Astrocyte (in vitro differentiated cells and primary cell): ENCODE data around the gene SST. TPM values are rescaled to one million over a fixed set of nuclear protein-coding genes. Genes with fewer than 3 reads are reported as not detected.

Experiments
- DNase-seq: peaks from one replicate; pipeline ENCODE4 v3.0.0-alpha.2; 2010; ENCODE audit warnings: low read depth
- FAIRE-seq: peaks from 2 replicates; lab custom pipeline; 2011; peaks lifted over from hg19 to GRCh38; lab: Jason Lieb, UNC
- H2AFZ ChIP-seq: 2 replicates; pipeline ENCODE4 v1.6.0; 2012; ENCODE audit warnings: low read depth, low read length, inconsistent platforms
- H3K27ac ChIP-seq: 2 replicates; pipeline ENCODE4 v1.5.1; 2011; ENCODE audit warnings: low read depth, low read length, inconsistent platforms
- H3K27me3 ChIP-seq: 2 replicates; pipeline ENCODE4 v1.6.0; 2011; ENCODE audit warnings: low read length, inconsistent platforms; ENCODE audit not compliant: insufficient read depth
- H3K36me3 ChIP-seq: 2 replicates; pipeline ENCODE4 v1.5.1; 2011; ENCODE audit warnings: low read length, inconsistent platforms; ENCODE audit not compliant: insufficient read depth
- H3K4me1 ChIP-seq: 2 replicates; pipeline ENCODE4 v1.5.1; 2011; ENCODE audit warnings: low read length, inconsistent platforms; ENCODE audit not compliant: insufficient read depth
- H3K4me2 ChIP-seq: 2 replicates; pipeline ENCODE4 v1.6.0; 2012; ENCODE audit warnings: low read length, inconsistent platforms
- H3K4me3 ChIP-seq: 2 replicates; pipeline ENCODE4 v1.5.1; 2011; ENCODE audit warnings: low read depth, mild to moderate bottlenecking, low read length, inconsistent platforms; ENCODE audit not compliant: insufficient read depth
- H3K79me2 ChIP-seq: 2 replicates; pipeline ENCODE4 v1.6.0; 2012; ENCODE audit warnings: mild to moderate bottlenecking, low read length, inconsistent platforms; ENCODE audit not compliant: insufficient read depth
- H3K9ac ChIP-seq: 2 replicates; pipeline ENCODE4 v1.6.0; 2012; ENCODE audit warnings: mild to moderate bottlenecking, low read length, inconsistent platforms
- H3K9me3 ChIP-seq: 2 replicates; pipeline ENCODE4 v1.5.1; 2012; ENCODE audit warnings: low read depth, mild to moderate bottlenecking, low read length, inconsistent platforms; ENCODE audit not compliant: insufficient read depth
- H4K20me1 ChIP-seq: 2 replicates; pipeline ENCODE4 v1.6.0; 2012; ENCODE audit warnings: low read length, inconsistent platforms; ENCODE audit not compliant: insufficient read depth
- H3K27ac Mint-ChIP-seq: one replicate; pipeline ENCODE4 v1.8.0; 2021; ENCODE audit warnings: mild to moderate bottlenecking, mixed read lengths; ENCODE audit not compliant: unreplicated experiment
- H3K27me3 Mint-ChIP-seq: one replicate; pipeline ENCODE4 v1.8.0; 2021; ENCODE audit warnings: low read depth, mixed read lengths; ENCODE audit not compliant: unreplicated experiment
- H3K36me3 Mint-ChIP-seq: one replicate; pipeline ENCODE4 v1.8.0; 2021; ENCODE audit warnings: low read depth, mixed read lengths; ENCODE audit not compliant: unreplicated experiment
- H3K4me1 Mint-ChIP-seq: one replicate; pipeline ENCODE4 v1.8.0; 2021; ENCODE audit warnings: low read depth, mixed read lengths; ENCODE audit not compliant: unreplicated experiment
- H3K4me3 Mint-ChIP-seq: one replicate; pipeline ENCODE4 v1.8.0; 2021; ENCODE audit warnings: mild to moderate bottlenecking, moderate library complexity, mixed read lengths; ENCODE audit not compliant: unreplicated experiment
- H3K9me3 Mint-ChIP-seq: one replicate; pipeline ENCODE4 v1.8.0; 2021; ENCODE audit warnings: mild to moderate bottlenecking, mixed read lengths; ENCODE audit not compliant: unreplicated experiment
- EZH2 ChIP-seq: IDR thresholded peaks from 2 replicates; pipeline ENCODE4 v1.6.1; 2012; ENCODE audit warnings: mild to moderate bottlenecking, low read length, inconsistent platforms; ENCODE audit not compliant: insufficient read depth
- total RNA-seq: library from RNA; stranded (reverse); gene quantifications from 2 replicates; pipeline ENCODE4 v1.2.1, GENCODE V29; 2021
- TF ChIP-seq, protein P1 (sequence below): IDR thresholded peaks from 2 replicates; pipeline ENCODE4 v1.5.1; 2011; ENCODE audit warnings: low read depth, mild to moderate bottlenecking, inconsistent platforms, low read length, moderate library complexity; ENCODE audit not compliant: insufficient read depth

Gene SST
- total RNA-seq, 1 donor from 2014 or later, result 0.77 TPM

DNA sequence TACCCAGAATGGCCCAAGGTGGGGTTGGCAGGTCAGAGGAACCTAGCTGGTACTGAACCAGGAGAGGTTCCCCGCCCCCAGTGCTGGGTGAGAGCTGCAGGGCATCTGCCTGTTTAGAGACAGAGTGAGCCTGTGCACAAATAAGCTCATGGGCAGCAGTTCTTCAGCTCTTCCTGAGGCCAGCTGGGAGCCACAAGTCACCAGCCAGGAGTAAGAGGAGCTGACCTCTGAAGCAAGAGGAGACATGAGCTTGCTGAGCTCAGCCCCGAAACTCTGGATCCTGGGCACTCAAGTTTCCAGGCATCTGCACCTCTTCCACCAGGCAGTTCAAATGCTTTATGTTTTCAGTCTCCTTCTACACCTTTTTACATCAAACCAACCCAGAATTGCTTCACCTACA, 30.1 kb upstream of the SST start:
- H3K27me3 Mint-ChIP-seq, result peaks cover 37% of the 10 kb centered on the region

DNA sequence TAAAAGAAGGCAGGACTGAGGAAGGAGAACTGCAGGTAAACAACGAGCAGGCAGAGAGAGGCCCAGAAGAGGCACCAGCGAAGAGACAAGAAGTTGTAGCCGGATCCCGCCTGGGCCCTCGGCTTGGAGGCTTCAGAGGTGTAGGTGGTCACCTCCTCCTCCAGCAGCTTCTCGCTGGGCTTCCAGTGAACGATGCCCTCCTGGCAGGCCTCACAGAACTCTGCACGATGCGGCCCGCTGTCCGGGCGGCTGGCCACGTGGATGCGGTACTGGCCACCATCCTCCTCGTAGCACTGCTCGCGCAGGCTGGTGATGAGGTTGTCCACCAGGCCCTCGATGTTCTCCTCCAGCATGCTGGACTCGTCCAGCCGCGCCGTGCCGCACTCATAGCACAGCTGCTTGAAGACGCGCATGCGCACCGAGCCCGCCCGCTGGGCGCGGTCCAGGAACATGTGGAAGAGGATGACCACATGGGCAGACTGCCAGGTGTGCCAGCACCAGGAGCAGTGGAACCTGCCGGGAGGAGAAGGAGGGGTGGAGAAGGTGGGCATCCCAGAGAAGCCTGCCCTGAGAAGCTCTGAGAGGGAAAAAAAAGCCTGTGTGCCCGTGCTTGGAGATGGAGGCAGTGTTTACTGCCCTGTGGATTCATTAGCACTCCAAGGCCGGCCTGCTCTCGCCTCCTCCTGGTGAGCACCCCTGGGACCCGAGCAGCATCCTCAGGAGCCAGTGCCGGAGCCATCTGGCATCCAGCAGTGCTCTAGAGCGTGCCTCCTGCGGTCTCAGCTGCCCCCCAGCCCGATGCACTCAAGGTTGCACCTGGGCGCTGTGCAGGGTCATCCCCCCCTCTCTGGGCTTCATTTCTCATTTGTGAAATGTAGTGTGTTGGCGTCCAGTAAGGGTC, 28.6 kb upstream of the SST start:
- Histone ChIP-seq H3K79me2 (no peaks in the 10 kb centered on the region), H3K27ac (no peak overlapping the region), H3K27me3 (peaks cover 17% of the 10 kb centered on the region), H3K9ac (no peak overlapping the region), H3K36me3 (no peaks in the 10 kb centered on the region), H4K20me1 (no peaks in the 10 kb centered on the region), H3K4me3 (no peak overlapping the region), H3K4me2 (no peak overlapping the region), H2AFZ (no peak overlapping the region), H3K9me3 (no peaks in the 10 kb centered on the region), H3K4me1 (no peaks in the 10 kb centered on the region)
- Mint-ChIP-seq H3K4me1 (peaks cover 12% of the 10 kb centered on the region), H3K36me3 (no peaks in the 10 kb centered on the region), H3K27ac (no peak overlapping the region), H3K27me3 (peaks cover 41% of the 10 kb centered on the region), H3K9me3 (peaks cover 10% of the 10 kb centered on the region), H3K4me3 (no peak overlapping the region)
- DNase-seq, result no peak
- no peak for FAIRE-seq
- TF ChIP-seq, protein P1, sequence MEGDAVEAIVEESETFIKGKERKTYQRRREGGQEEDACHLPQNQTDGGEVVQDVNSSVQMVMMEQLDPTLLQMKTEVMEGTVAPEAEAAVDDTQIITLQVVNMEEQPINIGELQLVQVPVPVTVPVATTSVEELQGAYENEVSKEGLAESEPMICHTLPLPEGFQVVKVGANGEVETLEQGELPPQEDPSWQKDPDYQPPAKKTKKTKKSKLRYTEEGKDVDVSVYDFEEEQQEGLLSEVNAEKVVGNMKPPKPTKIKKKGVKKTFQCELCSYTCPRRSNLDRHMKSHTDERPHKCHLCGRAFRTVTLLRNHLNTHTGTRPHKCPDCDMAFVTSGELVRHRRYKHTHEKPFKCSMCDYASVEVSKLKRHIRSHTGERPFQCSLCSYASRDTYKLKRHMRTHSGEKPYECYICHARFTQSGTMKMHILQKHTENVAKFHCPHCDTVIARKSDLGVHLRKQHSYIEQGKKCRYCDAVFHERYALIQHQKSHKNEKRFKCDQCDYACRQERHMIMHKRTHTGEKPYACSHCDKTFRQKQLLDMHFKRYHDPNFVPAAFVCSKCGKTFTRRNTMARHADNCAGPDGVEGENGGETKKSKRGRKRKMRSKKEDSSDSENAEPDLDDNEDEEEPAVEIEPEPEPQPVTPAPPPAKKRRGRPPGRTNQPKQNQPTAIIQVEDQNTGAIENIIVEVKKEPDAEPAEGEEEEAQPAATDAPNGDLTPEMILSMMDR, result no peak
- TF ChIP-seq EZH2, result no peak

More for the DNA sequence above, 30.1 kb upstream of the SST start:
- FAIRE-seq, result no peak
- no peak overlapping the region for H3K4me2 ChIP-seq
- no peak overlapping the region for H3K4me3 ChIP-seq
- no peak overlapping the region for H3K27ac ChIP-seq
- H3K9me3 ChIP-seq, result no peaks in the 10 kb centered on the region
- Mint-ChIP-seq H3K9me3 (peaks cover 7% of the 10 kb centered on the region), H3K27ac (no peak overlapping the region), H3K36me3 (no peaks in the 10 kb centered on the region), H3K4me3 (no peak overlapping the region), H3K4me1 (peaks cover 15% of the 10 kb centered on the region)
- H3K9ac ChIP-seq, result no peak overlapping the region
- H4K20me1 ChIP-seq, result no peaks in the 10 kb centered on the region
- TF ChIP-seq, protein P1, result no peak
- no peak for TF ChIP-seq EZH2
- H2AFZ ChIP-seq, result no peak overlapping the region
- H3K27me3 ChIP-seq, result peaks cover 17% of the 10 kb centered on the region
- no peaks in the 10 kb centered on the region for H3K79me2 ChIP-seq
- no peaks in the 10 kb centered on the region for H3K4me1 ChIP-seq
- no peak for DNase-seq
- H3K36me3 ChIP-seq, result no peaks in the 10 kb centered on the region

DNA sequence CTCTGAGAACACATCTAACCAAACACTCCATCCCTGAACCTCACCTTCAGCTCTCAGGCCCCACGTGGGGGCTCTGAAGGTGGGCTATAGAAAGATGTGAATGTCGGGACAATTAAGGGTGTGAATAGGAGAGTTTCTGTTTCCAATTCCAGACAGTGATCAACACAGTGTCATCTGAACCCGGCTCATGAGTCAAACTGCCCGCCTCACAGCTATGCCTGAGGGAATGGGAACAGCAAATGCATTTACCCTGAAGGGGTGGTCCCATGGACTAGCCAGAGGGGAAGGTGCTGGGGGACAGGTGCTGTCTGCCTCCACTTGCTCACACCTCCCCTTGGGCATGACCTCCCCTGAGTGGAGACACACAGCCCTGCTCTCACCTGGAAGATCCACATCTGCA, 25.8 kb upstream of the SST start:
- Histone ChIP-seq H3K36me3 (no peaks in the 10 kb centered on the region), H3K27me3 (peaks cover 20% of the 10 kb centered on the region), H4K20me1 (no peaks in the 10 kb centered on the region), H3K79me2 (no peaks in the 10 kb centered on the region), H3K4me1 (no peaks in the 10 kb centered on the region), H3K9ac (no peak overlapping the region), H3K27ac (no peak overlapping the region), H3K4me3 (no peak overlapping the region), H2AFZ (no peak overlapping the region), H3K4me2 (no peak overlapping the region), H3K9me3 (no peaks in the 10 kb centered on the region)
- FAIRE-seq, result no peak
- Mint-ChIP-seq H3K4me1 (peaks cover 12% of the 10 kb centered on the region), H3K9me3 (peaks cover 10% of the 10 kb centered on the region), H3K27me3 (peaks cover 41% of the 10 kb centered on the region), H3K4me3 (no peak overlapping the region), H3K27ac (no peak overlapping the region), H3K36me3 (no peaks in the 10 kb centered on the region)
- no peak for TF ChIP-seq EZH2
- TF ChIP-seq, protein P1, result no peak
- no peak for DNase-seq
